GM12878 (cell line): ENCODE measurements around the gene GUCY2D. TPM values are rescaled to one million over a fixed set of nuclear protein-coding genes. Genes with fewer than 3 reads are reported as not detected.
A peak's percentile ranks its signal among the peaks of the same experiment; 100 is the strongest.

Source experiments
- ATAC-seq: fragments of 200-7000 bp; cut with Tn5 transposase; 3 replicates; pipeline ENCODE4 v1.9.1; 2020; ENCODE audit warnings: mild to moderate bottlenecking, moderate library complexity
- BruUV-seq: library from RNA; stranded (reverse); fragments of 400-500 nt; replicated peaks from 2 replicates; lab custom pipeline; 2021; lab: Mats Ljungman, UMichigan
- CTCF ChIA-PET: fragments of 300-600 bp; sonication (Branson Sonifier 250); formaldehyde crosslinking; extraction: SDS; loops from one replicate; lab custom pipeline; 2021; ENCODE audit warnings: inconsistent platforms; lab: Yijun Ruan, JAX
- POLR2A ChIA-PET: fragments of 350-600 bp; formaldehyde crosslinking; extraction: SDS; loops from one replicate; lab custom pipeline; 2021; ENCODE audit warnings: inconsistent platforms; lab: Charles Lee
- RAD21 ChIA-PET: fragments of 300-600 bp; sonication (Branson Sonifier 250); formaldehyde crosslinking; loops from one replicate; lab custom pipeline; 2023; ENCODE audit warnings: antibody characterized with exemption; ENCODE audit not compliant: unreplicated experiment; lab: Charles Lee
- SMC1A ChIA-PET: fragments of 300-600 bp; sonication (Branson Sonifier 250); formaldehyde crosslinking; loops from one replicate; lab custom pipeline; 2023; ENCODE audit not compliant: unreplicated experiment, uncharacterized antibody; lab: Charles Lee
- DNase-seq: peaks from one replicate; pipeline ENCODE4 v3.0.0-alpha.2; 2011; ENCODE audit warnings: low read depth, low spot score
- FAIRE-seq: peaks from 3 replicates; lab custom pipeline; 2011; peaks lifted over from hg19 to GRCh38; lab: Jason Lieb, UNC
- H2AFZ ChIP-seq: 2 replicates; pipeline ENCODE4 v1.6.0; 2011; ENCODE audit warnings: low read depth, low read length, control low read depth; ENCODE audit not compliant: control insufficient read depth
- H3K27ac ChIP-seq: 2 replicates; pipeline ENCODE4 v1.5.1; 2011; ENCODE audit warnings: control low read depth; ENCODE audit not compliant: control insufficient read depth, insufficient read depth
- H3K27me3 ChIP-seq, 2 experiments: replicated peaks in 1 of 2; 2 replicates each; pipeline versions ENCODE4 v1.6.0 to v1.6.1; 2011; ENCODE audit warnings: low read length in 1 of 2; ENCODE audit not compliant: control insufficient read depth in 2 of 2, insufficient read depth in 2 of 2
- H3K36me3 ChIP-seq, 2 experiments: 2 replicates each; pipeline ENCODE4 v1.5.1; 2011; ENCODE audit warnings: low read length in 1 of 2; ENCODE audit not compliant: control insufficient read depth in 2 of 2, insufficient read depth in 2 of 2
- H3K4me1 ChIP-seq: 2 replicates; pipeline ENCODE4 v1.6.1; 2011; ENCODE audit warnings: mild to moderate bottlenecking, low read length, moderate library complexity, mixed read lengths; ENCODE audit not compliant: control insufficient read depth, insufficient read depth
- H3K4me2 ChIP-seq: 2 replicates; pipeline ENCODE4 v1.6.0; 2011; ENCODE audit warnings: control low read depth; ENCODE audit not compliant: control insufficient read depth, insufficient read depth
- H3K4me3 ChIP-seq: fragments of 200-600 bp; sonication (generic); 2 replicates; pipeline ENCODE4 v1.5.1; 2016
- H3K79me2 ChIP-seq: 2 replicates; pipeline ENCODE4 v1.6.0; 2011; ENCODE audit warnings: low read length; ENCODE audit not compliant: control insufficient read depth, insufficient read depth
- H3K9ac ChIP-seq: 2 replicates; pipeline ENCODE4 v1.8.0; 2011; ENCODE audit warnings: low read length, control low read depth, mixed read lengths; ENCODE audit not compliant: control insufficient read depth, insufficient read depth
- H3K9me3 ChIP-seq: replicated peaks from 3 replicates; pipeline ENCODE4 v1.5.1; 2011; ENCODE audit warnings: mild to moderate bottlenecking, low read length; ENCODE audit not compliant: control insufficient read depth, insufficient read depth
- H4K20me1 ChIP-seq: 2 replicates; pipeline ENCODE4 v1.6.0; 2011; ENCODE audit not compliant: control insufficient read depth, insufficient read depth
- BMI1 ChIP-seq: fragments of 450-650 bp; IDR thresholded peaks from 2 replicates; pipeline ENCODE4 v1.6.1; 2016; ENCODE audit warnings: mild to moderate bottlenecking, moderate library complexity, borderline replicate concordance
- CHD4 ChIP-seq: fragments of 200-600 bp; sonication (generic); IDR thresholded peaks from 2 replicates; pipeline ENCODE4 v1.6.1; 2016; ENCODE audit warnings: mild to moderate bottlenecking
- FOS ChIP-seq: IDR thresholded peaks from 3 replicates; pipeline ENCODE4 v1.6.1; 2011; ENCODE audit warnings: borderline replicate concordance; ENCODE audit not compliant: insufficient read length; ENCODE audit errors: extremely low read depth
- HDAC2 ChIP-seq: fragments of 200-600 bp; sonication (generic); IDR thresholded peaks from 2 replicates; pipeline ENCODE4 v1.6.1; 2017
- HDGF ChIP-seq: fragments of 450-650 bp; IDR thresholded peaks from 2 replicates; pipeline ENCODE4 v1.6.1; 2016; ENCODE audit warnings: antibody characterized with exemption
- IKZF2 ChIP-seq, 2 experiments: fragments of 450-650 bp; IDR thresholded peaks; 2 replicates each; pipeline ENCODE4 v1.6.1; 2017; ENCODE audit warnings: mild to moderate bottlenecking in 2 of 2, moderate library complexity in 2 of 2
- JUND ChIP-seq: IDR thresholded peaks from 2 replicates; pipeline ENCODE4 v1.6.1; 2012; ENCODE audit warnings: low read depth, mild to moderate bottlenecking, low read length, improper control_type of control experiment, moderate library complexity
- MYC ChIP-seq: IDR thresholded peaks from 2 replicates; pipeline ENCODE4 v1.6.1; 2011; ENCODE audit warnings: mild to moderate bottlenecking, low read length, moderate library complexity, inconsistent platforms; ENCODE audit not compliant: insufficient read depth, insufficient replicate concordance, insufficient read length, severe bottlenecking
- PBX3 ChIP-seq: IDR thresholded peaks from 2 replicates; pipeline ENCODE4 v1.6.1; 2011; ENCODE audit warnings: mild to moderate bottlenecking, low read depth, low read length, moderate library complexity; ENCODE audit not compliant: insufficient replicate concordance
- PKNOX1 ChIP-seq: fragments of 450-650 bp; IDR thresholded peaks from 2 replicates; pipeline ENCODE4 v1.6.1; 2016; ENCODE audit warnings: mild to moderate bottlenecking
- POLR2AphosphoS2 ChIP-seq: IDR thresholded peaks from 2 replicates; pipeline ENCODE4 v1.6.1; 2011; ENCODE audit warnings: low read depth, mild to moderate bottlenecking, low read length, improper control_type of control experiment, moderate library complexity
- PRDM15 ChIP-seq: fragments of 450-650 bp; formaldehyde crosslinking; IDR thresholded peaks from 2 replicates; pipeline ENCODE4 v1.4.0; 2020; ENCODE audit warnings: mild to moderate bottlenecking, moderate library complexity
- SIX5 ChIP-seq: IDR thresholded peaks from 2 replicates; pipeline ENCODE4 v1.6.1; 2011; ENCODE audit warnings: mild to moderate bottlenecking, low read depth, low read length, moderate library complexity; ENCODE audit not compliant: severe bottlenecking
- SMARCA5 ChIP-seq: fragments of 450-650 bp; IDR thresholded peaks from 2 replicates; pipeline ENCODE4 v1.6.1; 2017; ENCODE audit warnings: mild to moderate bottlenecking
- STAT3 ChIP-seq: IDR thresholded peaks from 2 replicates; pipeline ENCODE4 v1.6.1; 2011; ENCODE audit warnings: low read depth, low read length, improper control_type of control experiment
- SUZ12 ChIP-seq: fragments of 200-600 bp; sonication (generic); IDR thresholded peaks from one replicate; pipeline ENCODE4 v1.6.1; 2018; ENCODE audit warnings: antibody characterized with exemption, mild to moderate bottlenecking; ENCODE audit not compliant: unreplicated experiment
- USF1 ChIP-seq: IDR thresholded peaks from 2 replicates; pipeline ENCODE4 v1.6.1; 2011; ENCODE audit warnings: borderline replicate concordance, low read depth, mild to moderate bottlenecking, moderate library complexity, mixed read lengths, low read length; ENCODE audit not compliant: insufficient read depth; ENCODE audit errors: extremely low read length
- ZNF217 ChIP-seq: fragments of 450-650 bp; IDR thresholded peaks from 2 replicates; pipeline ENCODE4 v1.6.1; 2017; ENCODE audit warnings: antibody characterized with exemption, mild to moderate bottlenecking
- WGBS: methylation state at CpG from one replicate; pipeline ENCODE4 v1.1.6; 2016; ENCODE audit warnings: low lambda C conversion rate; ENCODE audit not compliant: insufficient replicate concordance, insufficient coverage; ENCODE audit errors: missing lambda C conversion rate; 5-methylcytosine and 5-hydroxymethylcytosine counted together
- in situ Hi-C: fragments of 300-500 bp; cut with MboI; formaldehyde crosslinking; loops from 9 replicates; pipeline ENCODE4 v1.14.3; 2018; ENCODE audit warnings: mixed read lengths
- intact Hi-C: fragments of 100-400 bp; cut with micrococcal nuclease; formaldehyde crosslinking; loops from one replicate; pipeline ENCODE4 v1.14.2; 2022; ENCODE audit not compliant: unreplicated experiment
- polyA plus RNA-seq, 11 experiments: library from polyadenylated mRNA; depleted of rRNA in 4 of 11; unstranded in 6 of 11; stranded (reverse) in 5 of 11; fragments of >200 nt; fragmentation: Nextera tagmentation in 4 of 11; fragmentation: Illumina TruSeq in 1 of 11; extraction: Ambion mirVana in 4 of 11; extraction: Trizol in 1 of 11; gene quantifications; 1 replicate in 1 of 11; 2 replicates in 10 of 11; pipeline versions ENCODE4 v1.2.1 to v1.2.3, GENCODE V29; 2011 to 2016; ENCODE audit warnings: inconsistent platforms in 2 of 11, missing spikeins in 2 of 11, low read depth in 1 of 11
- total RNA-seq, 4 experiments: library from RNA; depleted of rRNA in 3 of 4; stranded (reverse); fragments of >200 nt in 3 of 4; fragmentation: Illumina TruSeq in 1 of 4; extraction: Trizol in 1 of 4; gene quantifications; 2 replicates each; pipeline versions ENCODE4 v1.2.1 to v1.2.3, GENCODE V29; 2013 to 2021

GUCY2D gene
- total and polyA plus RNA-seq, 10 of the 15 experiments (the other 5 are each of a cell fraction or from before 2014, with no cell fraction given): not detected

GRCh38 chr17:7992924-7993323 is 9.5 kb upstream of the GUCY2D start:
- WGBS: 10% methylated on average over 3 of the region's 3 CpGs
- H4K20me1 ChIP-seq: no peaks in the 10 kb centered on the region
- H3K4me2 ChIP-seq: no peak overlapping the region
- no peak overlapping the region for H2AFZ ChIP-seq
- H3K9ac ChIP-seq: no peak overlapping the region
- H3K36me3 ChIP-seq: no peaks in the 10 kb centered on the region
- no peak for DNase-seq
- peaks cover 10% of the 10 kb centered on the region for H3K4me1 ChIP-seq
- intact Hi-C loops (no loop called here), in situ Hi-C loops (no loop called here)
- H3K4me3 ChIP-seq: no peak overlapping the region
- ChIA-PET RAD21 (interaction anchor here (1.2 to 1.3 kb wide), 2 partner anchors 49 to 130 kb away, joined by 3 read pairs; no protein-coding TSS in a partner anchor), SMC1A (interaction anchor here (0.6 to 1.7 kb wide), 6 partner anchors 18 to 249 kb away, joined by 3 to 8 read pairs (median 3); no protein-coding TSS in a partner anchor), CTCF (interaction anchor here (0.6 to 16.8 kb wide), 13 partner anchors 9 to 214 kb away, joined by 3 to 308 read pairs (median 5); partner anchors contain the start of genes CNTROB, CYB5D1, GUCY2D and NAA38), POLR2A (interaction anchor here (1.2 kb wide), 1 partner anchor 9 kb away, joined by 4 read pairs; the partner anchor contains the start of gene GUCY2D)
- no peak for FAIRE-seq
- H3K9me3 ChIP-seq: no peaks in the 10 kb centered on the region
- no peaks in the 10 kb centered on the region for H3K79me2 ChIP-seq
- H3K27ac ChIP-seq: no peak overlapping the region
- BruUV-seq: no TSS peak
- no peak for ATAC-seq
- no peaks in the 10 kb centered on the region for H3K27me3 ChIP-seq
- TF ChIP-seq USF1 (no peak), STAT3 (no peak), PBX3 (peak; percentile 46), JUND (no peak), BMI1 (peak; percentile 80), POLR2AphosphoS2 (no peak), CHD4 (no peak), HDAC2 (no peak), PRDM15 (CRISPR knock-in tag) (no peak), MYC (no peak), FOS (no peak), IKZF2 (IDR thresholded peaks at IDR 0.05) (no peak), SIX5 (no peak), ZNF217 (no peak), SUZ12 (no peak), HDGF (no peak), SMARCA5 (no peak), PKNOX1 (peak; percentile 90)
